ENCODE measurements around the gene UBXN6.

DNA sequence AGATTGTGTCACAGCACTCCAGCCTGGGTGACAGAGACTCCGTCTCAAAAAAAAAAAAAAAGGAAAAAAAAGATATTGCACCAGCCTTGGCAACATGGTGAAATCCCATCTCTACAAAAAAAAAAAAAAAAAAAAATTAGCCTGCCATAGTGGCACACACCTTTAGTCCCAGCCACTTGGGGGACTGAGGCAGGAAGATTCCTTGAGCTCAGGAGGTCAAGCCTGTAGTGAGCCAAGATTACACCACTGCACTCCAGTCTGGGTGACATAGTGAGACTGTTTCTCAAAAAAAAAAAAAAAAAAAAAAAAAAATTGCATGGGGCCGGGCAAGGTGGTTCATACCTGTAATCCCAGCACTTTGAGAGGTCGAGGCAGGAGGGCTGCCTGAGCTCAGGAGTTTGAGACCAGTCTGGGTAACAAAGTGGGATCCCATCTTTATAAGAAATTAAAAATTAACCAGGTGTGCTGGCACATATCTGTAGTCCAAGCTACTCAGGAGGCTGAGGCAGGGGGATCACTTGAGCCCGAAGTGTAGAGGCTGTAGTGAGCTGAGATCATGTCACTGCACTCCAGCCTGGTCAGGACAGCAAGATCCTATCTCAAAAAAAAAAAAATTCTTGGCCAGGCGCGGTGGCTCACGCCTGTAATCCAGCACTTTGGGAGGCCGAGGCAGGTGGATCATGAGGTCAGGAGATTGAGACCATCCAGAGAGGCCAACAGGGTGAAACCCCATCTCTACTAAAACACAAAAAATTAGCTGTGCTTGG, 7.4 kb upstream of the UBXN6 start:
- TF ChIP-seq, protein P1, sequence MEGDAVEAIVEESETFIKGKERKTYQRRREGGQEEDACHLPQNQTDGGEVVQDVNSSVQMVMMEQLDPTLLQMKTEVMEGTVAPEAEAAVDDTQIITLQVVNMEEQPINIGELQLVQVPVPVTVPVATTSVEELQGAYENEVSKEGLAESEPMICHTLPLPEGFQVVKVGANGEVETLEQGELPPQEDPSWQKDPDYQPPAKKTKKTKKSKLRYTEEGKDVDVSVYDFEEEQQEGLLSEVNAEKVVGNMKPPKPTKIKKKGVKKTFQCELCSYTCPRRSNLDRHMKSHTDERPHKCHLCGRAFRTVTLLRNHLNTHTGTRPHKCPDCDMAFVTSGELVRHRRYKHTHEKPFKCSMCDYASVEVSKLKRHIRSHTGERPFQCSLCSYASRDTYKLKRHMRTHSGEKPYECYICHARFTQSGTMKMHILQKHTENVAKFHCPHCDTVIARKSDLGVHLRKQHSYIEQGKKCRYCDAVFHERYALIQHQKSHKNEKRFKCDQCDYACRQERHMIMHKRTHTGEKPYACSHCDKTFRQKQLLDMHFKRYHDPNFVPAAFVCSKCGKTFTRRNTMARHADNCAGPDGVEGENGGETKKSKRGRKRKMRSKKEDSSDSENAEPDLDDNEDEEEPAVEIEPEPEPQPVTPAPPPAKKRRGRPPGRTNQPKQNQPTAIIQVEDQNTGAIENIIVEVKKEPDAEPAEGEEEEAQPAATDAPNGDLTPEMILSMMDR (IDR thresholded peaks at IDR 0.05 in 4 of 5, conservative IDR thresholded peaks at IDR 0.05 in 1 of 5): no peak
- TF ChIP-seq POLR2A (IDR thresholded peaks at IDR 0.05): no peak

All from gastrocnemius medialis (tissue), 4 donors.